ENCODE results near the gene DIDO1. TPM values are rescaled to one million over a fixed set of nuclear protein-coding genes. Genes with fewer than 3 reads are reported as not detected.

DIDO1 gene
- total and polyA plus RNA-seq, 9 of the 15 experiments (the other 6 are each of a cell fraction or from before 2014, with no cell fraction given), result 4.4 to 46.8 (median 31.2) TPM

GRCh38 chr20:62831361-62831788 lies 94.9 kb downstream of the DIDO1 start:
- TF ChIP-seq ZBTB11 (CRISPR knock-in tag; IDR thresholded peaks at IDR 0.05) (peak in 1 of 3 experiments; percentile 19; a peak in 1 of 6 replicates), SIX5 (IDR thresholded peaks at IDR 0.05; ENCODE audit: borderline replicate concordance in 1 of 2, insufficient read depth in 1 of 2, low read depth in 1 of 2, low read length in 2 of 2) (no peak), ZNF232 (CRISPR knock-in tag; IDR thresholded peaks at IDR 0.05) (no peak), MXD1 (CRISPR knock-in tag; IDR thresholded peaks at IDR 0.05; ENCODE audit: borderline replicate concordance, poor library complexity, severe bottlenecking) (no peak), ZNF655 (CRISPR knock-in tag; IDR thresholded peaks at IDR 0.05) (no peak), PTRF (tag; IDR thresholded peaks at IDR 0.05) (no peak)
- in situ Hi-C loops (cut with MboI) (no loop called here), intact Hi-C loops (cut with micrococcal nuclease) (no loop called here)
- Histone ChIP-seq H4K20me1 (replicated peaks; ENCODE audit: control insufficient read depth, insufficient read depth, low read length) (no peaks in the 10 kb centered on the region), H2AFZ (ENCODE audit: low read depth, low read length) (no peak overlapping the region), H3K36me3 (ENCODE audit: control insufficient read depth, insufficient read depth, low read length) (no peaks in the 10 kb centered on the region), H3K27me3 (ENCODE audit: control insufficient read depth in 2 of 2, insufficient read depth in 2 of 2, low read length in 2 of 2) (peaks cover 0 to 5% of the 10 kb centered on the region in 2 experiments; a peak in 2 of 5 replicates), H3K9ac (ENCODE audit: insufficient read depth in 1 of 2, low read depth in 2 of 2, low read length in 2 of 2) (peak overlapping the region in 1 of 2 experiments; percentile 78; a peak in 1 of 4 replicates), H3K4me1 (replicated peaks in 1 of 2; ENCODE audit: control insufficient read depth in 2 of 2, insufficient read depth in 2 of 2, low read length in 2 of 2) (peaks cover 8 to 78% of the 10 kb centered on the region in 2 experiments; a peak in 4 of 5 replicates), H3K27ac (ENCODE audit: extremely low read depth, low read depth, low read length) (no peak overlapping the region), H3K9me3 (replicated peaks; ENCODE audit: control insufficient read depth, insufficient read depth, low read depth, low read length) (no peaks in the 10 kb centered on the region), H3K4me2 (ENCODE audit: insufficient read depth, low read length) (no peak overlapping the region), H3K4me3 (no peak overlapping the region), H3K79me2 (ENCODE audit: control insufficient read depth, insufficient read depth, low read length) (no peaks in the 10 kb centered on the region), H3K9me1 (ENCODE audit: control insufficient read depth, insufficient read depth, low read length) (no peaks in the 10 kb centered on the region)
- CTCF ChIA-PET (ENCODE audit: low intra/inter-chr PET ratio), result no interaction called here
- DNase-seq (ENCODE audit: extremely low read depth in 1 of 4, low spot score in 3 of 4) (no peak), ATAC-seq (no peak), FAIRE-seq (no peak)
- BruUV-seq (replicated peaks), result no TSS peak
- POLR2A ChIA-PET, result interaction anchor here (0.6 to 2.2 kb wide), 2 partner anchors 44 to 335 kb away, joined by 4 to 8 read pairs; no protein-coding TSS in a partner anchor
- 88% methylated on average over 6 of the region's 10 CpGs for WGBS (ENCODE audit: insufficient coverage, low coverage, missing lambda C conversion rate)

Measured in K562 (cell line).